ENCODE results near the gene BAIAP2.

BAIAP2 gene

DNA sequence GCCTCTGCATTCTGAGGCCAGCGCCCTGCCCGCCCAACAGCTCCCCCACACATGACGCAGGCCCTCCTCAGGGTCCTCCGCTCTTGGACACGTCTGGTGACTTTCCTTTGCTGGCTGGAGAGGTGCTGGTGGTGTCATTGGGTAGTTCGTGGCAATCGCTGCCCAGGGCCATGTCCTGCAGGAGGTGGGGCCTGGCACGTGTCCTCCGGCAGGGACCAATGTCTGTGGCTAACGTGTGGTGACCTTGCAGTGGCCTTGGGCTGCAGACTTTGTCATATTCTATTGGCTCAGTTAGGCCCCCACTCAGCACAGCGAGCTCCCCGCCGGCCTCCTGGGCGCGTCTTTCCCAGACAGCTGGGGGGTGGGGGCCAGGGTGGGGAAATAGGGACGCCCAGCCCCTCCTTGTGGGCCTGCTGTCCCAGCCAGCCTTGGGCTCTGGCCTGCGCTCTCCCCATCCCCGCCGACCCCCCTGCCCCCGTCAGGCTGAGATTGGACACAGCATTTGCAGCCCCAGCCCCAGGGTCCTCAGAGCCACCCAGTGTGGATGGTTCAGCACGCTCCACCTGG is 78.3 kb downstream of the BAIAP2 start:
- no peak for DNase-seq

DNA sequence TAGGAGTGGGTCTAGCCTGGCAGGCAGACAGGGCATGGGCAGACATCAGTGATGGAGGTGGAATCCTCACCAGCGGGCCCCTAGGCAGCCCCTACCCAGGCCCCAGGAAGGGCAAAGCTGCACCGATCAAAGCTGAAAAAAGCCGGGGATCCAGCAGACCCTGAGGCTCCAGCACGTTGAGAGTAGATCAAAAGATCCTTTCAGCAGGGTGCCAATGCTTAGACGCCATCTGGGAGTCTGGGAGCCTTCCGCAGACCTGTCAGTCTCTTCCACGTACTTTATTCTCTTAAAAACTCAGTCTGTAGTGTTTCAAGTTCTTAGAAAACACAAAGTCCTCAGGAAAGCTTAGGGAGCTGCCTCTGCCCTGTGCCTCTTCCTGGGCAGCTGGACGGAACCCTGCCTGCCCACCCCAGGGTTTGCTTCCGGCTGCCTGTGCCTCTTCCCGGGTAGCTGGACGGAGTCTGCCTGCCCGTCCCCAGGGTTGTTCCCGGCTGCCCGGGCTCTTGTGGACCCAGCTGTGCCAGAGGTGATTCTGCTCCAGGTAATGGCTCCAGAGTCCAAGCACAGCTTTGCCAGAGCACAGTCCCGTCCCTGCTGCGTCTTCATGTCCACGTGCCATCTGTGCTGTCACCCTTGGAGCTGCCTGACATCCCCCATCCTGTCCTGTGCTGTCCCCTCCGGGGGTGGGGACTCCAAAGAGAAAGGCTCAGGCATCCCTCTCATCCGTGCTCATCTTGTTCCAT is 79.6 kb downstream of the BAIAP2 start:
- no peak for DNase-seq

DNA sequence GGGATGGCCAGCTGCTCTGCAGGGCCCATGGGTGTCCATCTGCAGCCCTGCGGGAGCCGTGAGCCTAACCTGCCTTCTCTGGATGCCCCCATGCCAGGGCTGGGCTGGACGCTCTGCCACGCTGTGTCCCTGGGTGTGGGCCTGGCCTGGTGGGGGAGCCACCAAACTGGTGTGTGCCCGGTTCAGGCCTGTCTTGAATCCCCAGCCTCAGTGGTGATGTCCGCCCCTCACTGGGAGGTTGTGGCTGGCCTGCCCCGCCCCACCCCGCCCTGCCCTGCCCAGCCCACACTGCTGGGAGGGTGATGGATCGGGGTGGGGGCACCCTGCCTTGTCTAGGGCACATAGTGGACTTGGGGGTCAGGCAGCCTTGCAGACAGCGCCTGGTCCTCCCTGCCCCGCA is 80.3 kb downstream of the BAIAP2 start:
- no peak for DNase-seq

DNA sequence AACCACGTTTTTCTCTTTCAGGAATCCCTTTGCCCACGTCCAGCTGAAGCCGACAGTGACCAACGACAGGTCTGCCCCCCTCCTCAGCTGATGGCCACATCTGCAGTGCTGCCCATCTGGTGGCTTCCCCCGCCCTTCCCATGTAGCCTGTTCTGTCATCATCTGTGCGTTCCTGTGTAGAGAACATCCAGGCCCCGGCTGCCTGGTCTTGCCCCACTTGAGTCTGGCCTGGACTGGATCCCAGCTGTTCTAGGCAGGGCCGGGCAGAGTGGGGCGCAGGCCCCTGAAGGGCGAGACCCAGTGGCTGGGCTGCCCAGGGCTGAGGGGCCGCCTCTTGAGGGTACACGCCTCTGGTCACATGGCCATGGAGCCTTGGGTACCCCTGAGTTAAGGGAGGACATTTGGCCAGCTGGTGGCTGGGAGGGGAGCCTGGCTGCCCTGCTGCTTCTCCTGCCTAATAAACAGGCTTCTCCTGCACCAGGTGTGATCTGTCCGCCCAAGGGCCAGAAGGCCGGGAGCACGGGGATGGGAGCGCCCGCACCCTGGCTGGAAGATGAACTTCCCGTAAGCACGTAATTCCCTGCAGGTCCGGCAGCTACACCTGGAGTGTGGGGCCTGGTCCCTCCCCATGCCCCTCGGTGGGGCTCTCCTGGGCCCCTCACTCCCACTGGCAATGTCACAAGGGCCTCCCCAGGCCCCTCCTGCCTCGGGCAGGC is 81.0 kb downstream of the BAIAP2 start:
- no peak for DNase-seq

DNA sequence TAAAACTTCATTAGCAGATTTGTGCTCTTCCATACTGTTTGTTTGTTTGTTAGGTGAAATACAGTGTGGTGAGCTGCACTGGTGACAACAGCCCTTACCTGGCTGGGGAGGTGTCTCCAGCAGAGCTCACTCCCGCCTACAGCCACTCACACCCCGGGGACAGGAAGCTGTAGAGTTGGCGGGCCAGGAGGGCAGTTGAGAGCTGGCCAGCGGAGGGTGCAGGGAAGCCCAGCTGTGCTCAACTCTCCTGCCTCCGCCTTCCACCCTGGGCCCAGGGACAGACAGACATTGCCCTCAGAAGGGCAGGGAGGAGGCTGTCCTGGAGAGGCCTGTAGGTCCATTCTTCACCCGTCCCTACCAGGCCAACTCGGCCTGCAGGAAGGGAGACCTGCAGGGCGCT is 81.8 kb downstream of the BAIAP2 start:
- no peak for DNase-seq

DNA sequence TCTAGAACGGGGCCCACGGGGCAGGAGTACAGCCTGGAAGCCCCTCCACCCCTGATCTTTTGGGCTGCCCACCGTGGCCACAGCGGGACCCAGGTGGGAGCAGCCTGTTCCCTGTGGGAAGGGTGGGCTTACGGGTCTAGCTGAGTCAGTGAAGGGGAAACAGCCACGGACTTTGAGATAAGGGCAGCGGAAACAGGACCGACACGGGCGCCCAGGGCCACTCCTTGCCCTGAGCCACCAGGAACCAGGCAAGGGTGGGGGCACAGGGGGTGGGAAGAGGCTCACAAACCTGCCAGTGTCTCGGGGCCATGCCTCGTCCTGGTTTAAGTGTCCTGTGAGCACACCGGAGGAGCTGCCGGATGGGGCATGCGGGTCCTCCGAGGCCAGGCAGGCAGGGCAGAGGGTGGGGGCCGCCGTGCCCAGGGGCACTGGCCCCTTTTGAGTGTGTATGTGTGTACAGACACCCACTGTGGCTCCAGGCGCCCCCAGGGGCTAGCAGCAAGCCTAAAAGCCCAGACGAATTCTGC is 82.8 kb downstream of the BAIAP2 start:
- no peak for DNase-seq

DNA sequence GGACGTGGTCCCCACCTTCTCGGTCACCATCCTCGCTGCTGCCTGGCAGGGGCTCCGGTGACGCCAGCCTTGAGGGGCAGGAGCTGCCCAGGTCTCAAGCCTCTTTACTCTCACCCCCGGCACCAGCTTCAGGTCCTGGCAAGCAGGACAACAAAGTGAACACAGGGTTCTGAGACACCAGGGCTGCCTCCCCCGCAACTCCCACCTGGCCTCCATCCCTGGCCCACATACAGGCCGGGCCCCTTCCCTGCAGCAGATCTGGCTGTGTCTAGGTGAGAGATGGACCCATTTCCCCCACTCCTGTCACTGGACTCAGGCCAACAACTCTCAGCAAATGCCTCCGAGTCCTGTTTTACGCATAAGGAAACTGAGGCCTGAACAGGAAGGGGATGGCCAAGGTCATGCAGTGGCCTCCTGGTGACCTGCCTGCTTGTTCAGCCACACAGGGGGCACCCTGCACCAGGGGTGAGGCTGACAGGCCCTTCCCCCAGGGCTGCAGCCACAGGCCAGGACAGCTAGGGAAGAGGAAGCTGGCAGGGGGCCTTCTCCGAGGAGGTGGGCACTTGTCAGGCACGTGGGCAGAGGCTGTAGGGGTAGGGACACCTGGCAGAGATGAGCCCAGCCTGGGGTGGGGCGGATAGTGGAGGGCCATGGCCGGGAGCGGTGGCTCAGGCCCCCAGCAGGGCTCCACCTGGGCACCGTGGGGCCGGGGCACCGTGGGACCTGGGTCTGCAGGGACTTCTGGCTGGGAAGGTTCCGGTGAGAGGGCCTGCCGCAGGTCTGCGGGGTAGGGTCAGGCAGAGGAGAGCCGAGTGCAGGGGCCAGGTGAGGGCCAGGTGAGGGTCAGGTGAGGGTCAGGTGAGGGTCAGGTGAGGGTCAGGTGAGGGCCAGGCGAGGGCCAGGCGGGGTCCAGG is 83.6 kb downstream of the BAIAP2 start:
- DNase-seq, result no peak

DNA sequence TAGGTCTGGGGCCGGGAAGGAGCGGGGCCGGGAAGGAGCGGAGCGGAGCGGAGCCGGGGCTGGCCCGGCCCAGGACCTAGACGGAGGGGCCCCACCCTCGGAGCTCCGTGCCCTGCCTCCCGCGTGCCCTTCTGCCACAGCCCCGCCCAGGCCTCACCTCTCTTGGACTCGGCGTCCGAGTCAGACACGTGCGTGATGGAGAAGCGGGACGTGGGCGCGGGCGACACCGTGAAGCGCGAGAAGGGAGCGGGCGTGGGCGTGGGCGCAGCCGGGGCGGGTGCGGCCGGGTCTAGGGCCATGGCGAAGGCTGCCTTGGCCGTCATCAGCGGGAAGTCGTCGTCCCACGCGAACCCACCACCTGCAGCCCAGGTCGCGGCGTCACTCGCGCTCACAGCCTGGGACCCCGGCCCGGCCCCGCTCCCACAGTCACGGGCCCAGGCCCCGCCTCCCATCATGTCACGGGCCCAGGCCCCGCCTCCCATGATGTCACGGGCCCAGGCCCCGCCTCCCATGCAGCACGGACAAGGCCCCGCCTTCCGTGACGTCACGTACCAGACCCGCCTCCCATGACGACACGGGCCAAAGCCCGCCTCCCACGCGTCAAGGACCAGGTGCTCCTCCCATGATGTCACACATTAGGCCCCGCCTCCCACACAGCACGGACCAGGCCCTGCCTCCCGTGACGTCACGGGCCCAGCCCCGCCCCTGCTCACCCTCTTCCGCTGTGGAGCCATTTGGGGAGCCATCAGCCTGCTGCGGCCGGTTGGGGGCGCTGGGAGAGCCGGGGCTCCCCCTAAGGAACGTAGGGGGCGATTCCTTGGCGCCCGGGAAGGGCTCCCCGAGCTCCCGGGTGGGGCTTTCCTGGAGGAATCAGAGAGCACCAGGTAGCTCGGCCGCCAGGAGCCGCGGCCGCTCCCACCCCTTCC is 84.5 kb downstream of the BAIAP2 start:
- peak; percentile 76 to 89 (median 86) for DNase-seq

DNA sequence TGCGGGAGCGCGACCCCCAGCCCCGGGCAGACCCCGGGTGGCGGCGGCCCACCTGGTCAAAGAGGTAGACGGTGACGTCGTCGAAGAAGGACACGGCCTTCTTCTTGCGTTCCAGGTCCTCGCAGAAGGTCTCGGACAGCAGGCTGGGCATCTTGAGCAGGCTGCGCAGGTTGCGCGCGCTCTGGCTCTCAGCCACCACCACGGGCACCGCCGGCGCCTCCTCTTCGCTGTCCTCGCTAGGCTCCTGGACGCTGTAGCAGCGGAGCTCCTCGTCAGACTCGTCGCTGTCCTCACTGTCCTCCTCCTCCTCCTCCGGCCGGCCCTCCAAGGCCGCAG is 85.2 kb downstream of the BAIAP2 start:
- no peak for DNase-seq

DNA sequence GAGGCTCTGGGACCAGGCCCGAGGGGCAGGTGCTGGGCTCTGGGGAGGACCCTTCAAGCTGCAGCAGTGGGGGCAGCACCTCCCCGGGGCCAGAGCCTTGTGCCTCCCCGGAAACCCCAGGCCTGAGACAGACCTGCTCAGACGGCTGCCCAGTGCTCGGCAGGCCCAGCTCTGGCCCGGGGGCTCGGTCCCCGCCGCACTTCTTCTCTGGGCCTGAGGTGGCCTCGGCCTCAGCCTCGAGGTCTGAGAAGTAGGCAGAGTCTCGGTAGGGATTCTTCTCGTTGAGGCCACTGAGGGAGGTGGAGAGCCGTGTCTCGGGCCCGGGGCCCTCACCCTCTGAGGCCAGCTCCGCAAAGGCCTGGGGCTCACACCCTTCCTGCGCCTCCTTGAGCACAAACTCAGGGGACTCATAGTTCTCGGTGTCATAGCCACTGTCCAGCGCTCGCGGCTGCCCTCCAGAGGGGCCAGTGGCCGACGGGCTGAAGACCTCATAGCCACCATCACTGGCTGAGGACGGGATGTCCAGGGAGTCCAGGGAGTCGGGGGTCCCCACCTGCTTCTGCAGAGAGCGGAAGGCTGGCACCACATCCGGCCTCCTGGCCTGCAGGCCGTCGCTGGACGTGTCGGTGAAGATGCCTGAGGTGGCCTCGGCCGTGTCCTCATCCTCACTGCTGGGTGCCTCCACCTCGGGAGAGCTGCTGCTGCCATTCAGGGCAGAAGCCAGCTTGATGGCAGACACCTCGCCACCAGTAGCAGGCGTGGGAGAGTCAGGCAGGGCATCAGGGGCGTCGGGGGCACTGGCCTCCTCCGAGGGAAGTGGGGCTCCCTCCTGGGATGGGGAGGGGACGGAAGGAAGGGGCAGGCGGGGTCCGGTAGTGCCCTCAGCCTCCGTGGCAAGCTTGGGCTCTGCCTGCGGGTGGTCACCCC is 86.0 kb downstream of the BAIAP2 start:
- DNase-seq, result no peak

DNA sequence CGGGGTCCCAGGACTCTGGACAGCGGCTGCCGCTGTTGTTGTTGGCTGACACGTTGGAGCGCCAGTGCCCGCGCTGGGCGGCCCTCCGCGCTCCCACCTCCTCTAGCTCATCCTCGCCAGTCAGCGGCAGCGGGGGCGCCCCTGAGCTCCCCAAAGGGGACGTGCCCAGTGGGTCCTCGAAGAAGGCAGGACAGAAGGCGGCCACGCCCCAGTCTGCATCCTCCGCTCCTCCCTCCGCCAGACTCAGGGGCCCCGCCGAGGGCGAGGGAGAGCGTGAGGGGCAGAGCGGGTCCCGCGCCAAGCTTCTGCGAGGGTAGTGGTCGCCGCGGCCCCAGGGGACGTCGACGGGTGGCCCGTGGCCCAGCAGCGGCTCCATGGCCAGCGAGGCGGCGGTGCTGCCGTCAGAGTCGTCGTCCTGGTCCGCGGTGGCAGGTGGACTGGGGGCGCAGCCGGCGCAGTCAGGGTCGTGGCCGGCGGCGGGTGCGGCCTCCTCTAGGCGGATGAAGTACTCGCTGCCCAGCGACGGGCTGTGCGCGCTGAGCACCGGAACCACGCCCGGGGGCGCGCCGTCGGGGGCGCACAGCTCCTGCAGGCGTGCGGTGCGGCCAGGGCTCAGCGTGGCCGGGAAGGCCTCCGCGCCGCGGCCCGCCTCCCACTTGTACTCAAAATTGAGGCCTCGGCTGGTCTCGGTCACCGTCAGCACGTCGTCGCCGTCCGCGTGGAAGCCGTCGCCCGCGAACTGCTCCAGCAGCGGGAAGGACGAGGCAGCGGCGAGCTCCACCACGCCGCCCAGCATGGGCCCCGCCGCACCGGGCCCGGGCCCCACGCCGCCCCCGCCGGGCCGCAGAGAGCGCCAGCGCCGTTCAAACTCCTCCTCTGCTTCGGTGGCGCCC is 87.1 kb downstream of the BAIAP2 start:
- DNase-seq, result no peak

DNA sequence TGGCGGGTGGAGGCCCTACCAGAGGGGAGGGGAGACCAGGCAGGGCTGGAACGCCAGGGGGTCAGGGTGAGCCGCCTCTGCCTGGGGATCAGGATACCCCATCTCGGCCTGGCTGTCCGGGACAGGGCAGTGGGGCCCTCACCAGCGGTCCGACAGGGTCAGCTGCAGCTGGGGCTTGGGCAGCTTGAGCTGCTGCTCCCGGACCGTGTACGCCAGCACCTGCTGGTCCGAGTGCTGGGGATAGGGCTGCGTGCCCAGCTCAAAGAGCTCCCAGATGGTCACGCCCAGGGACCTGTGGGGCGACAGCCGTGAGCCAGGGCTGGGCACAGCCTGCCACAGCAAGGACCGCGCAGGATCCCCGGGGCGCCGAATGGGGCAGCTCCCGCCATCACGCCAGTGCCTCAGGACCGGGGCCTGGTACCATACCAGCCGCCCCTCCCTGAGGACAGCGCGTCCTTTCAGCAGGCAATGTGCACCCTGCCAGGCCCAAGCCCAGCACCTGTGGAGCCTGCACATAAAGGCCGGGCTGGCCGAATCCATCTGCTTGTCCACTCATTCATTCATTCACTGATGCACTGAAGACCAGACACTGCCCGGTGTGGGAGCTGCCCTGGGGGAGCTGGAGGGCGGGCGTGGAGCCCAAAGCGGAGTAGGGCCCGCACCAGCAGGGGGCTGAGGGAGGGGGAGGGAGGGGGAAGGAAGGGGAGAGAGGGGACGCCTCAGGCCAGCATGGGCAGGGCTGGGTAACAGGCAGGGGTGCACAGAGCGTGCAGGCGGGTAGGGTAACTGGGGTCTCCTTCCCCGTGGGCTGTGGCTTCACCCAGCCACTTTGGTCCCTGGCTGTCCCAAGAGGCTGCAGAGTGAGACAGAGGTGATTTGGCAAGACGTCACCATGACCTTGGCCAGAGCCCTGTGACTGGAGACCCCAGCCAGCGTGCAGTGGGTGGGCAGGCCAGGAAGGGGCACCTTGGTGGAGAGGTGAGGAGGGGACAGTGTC is 88.4 kb downstream of the BAIAP2 start:
- DNase-seq, result no peak

DNA sequence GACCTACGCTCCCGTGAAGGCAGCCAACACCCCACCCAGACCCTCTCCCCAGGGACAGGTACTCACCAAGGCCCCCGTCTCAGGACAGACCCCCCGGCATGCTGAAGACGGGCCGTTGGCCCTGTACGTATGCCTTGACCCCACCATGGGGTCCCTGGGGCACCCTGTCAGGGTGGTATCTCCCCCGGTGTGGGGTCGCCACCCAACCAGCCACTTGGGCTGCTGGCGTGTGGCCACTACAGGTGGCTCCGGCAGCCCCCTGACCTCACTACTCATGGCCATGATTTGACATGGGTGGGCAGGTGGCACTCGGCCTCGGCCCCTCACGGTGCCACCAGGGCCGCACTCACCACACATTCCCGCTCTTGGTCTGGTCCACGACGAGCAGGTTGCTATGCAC is 89.4 kb downstream of the BAIAP2 start:
- DNase-seq, result no peak

DNA sequence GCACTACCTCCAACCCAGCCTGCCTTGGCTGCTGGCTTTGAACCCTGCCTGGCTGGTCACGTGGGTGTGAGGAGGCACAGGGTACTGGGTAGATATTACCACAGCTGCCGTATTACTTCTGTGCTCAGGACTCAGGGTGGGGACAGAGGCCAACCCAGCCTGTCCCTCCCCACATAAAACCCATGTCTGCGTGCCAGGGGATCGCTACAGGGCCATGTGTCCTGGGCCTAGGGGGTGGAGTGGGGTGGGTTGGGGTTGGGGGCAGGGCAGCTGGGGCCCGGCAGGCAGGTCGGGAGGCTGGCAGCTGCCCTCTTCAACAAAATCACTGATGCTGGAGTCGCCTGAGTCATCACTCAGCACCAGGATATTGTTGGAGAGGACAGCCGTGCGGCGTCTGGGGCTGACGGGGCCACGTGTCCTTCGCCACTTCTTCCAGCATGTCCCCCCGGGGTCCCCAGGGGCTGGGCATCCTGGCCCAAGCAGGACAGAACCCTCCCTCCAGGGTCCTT is 90.7 kb downstream of the BAIAP2 start:
- DNase-seq, result no peak

DNA sequence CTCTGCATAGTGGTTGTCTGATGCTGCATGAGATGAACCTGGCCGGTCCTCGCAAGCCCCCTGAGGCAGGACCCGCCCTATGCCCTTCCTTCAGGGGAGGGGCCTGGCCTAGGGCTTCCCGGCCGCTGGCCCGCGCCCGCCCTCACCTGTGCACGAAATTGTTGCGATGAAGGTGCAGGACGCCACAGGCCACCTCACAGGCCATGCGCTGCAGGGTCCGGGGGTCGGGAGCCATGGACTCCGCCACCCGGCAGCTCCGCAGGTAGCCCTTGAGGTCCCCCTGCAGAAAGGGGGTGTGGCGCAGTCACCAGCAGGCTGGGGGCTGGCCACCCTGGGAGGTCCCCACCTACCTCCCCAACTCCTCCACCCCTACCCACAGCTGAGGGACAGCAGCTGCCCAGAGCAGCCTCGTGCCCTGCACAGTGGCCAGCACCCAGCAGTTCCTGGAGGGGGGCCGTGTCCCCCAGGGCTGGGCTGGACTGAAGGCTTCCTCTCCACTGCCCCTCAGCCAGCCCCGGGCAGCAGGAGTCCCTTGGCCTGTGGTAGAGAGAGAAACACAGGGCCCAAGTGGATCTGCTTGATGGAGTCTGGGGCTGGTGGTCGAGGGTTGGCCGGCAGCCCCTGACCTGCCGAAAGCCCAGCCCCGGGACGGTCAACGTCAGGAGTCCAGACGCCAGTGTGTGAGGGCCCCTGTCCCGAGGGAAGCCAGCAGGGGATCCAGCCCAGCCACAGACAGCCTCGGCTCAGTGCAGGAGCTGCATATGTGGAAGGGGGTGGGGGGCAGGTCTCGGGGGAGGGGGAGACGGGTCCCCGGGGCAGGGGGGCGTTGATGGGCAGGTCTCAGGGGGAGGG is 91.6 kb downstream of the BAIAP2 start:
- DNase-seq, result no peak

DNA sequence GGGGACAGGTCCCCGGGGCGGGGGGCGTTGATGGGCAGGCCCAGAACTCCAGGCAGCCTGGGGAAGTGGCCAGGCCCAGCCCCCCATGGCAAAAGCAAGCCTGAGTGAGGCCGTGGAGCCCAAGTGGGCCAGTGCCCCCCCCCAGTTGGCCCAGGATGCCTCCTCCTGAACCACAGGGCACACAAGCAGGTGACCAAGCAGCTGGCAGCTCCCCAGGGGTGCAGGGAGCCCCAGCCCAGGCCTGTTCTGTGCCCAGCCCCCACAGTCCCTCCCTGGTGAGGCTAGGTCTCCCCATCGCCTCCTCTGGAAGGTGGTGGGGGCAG is 92.1 kb downstream of the BAIAP2 start:
- DNase-seq, result no peak

DNA sequence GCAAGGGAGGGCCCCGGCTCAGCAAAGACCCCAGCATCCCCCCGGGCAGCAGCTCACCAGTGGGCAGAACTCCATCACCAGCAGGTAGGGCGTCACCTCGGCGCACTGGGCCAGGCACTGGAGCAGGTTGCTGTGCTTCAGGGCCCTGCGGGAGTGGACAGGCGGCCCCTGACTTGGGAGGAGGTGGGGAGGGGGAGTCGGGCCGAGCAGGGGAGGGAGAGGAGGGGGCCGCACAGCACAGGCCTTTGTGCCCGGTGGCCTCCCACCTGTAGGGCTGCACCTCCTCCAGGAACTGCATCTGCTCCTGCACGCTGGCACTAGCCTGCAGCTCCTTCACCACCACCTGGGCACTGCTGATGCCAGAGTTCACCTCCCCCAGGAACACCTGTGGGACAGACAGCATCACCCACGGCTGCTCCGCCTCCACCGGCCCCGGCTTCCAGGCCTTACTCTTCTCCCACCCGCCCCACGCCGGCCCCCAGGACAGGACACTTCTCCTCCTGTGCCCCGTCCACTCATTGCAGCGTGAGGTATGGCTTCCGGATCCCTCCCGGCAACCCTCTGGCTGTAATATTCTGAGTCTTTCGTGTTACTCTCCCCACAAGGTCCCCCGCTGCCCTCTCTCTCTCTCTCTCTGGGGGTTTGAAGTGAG is 92.7 kb downstream of the BAIAP2 start:
- DNase-seq, result no peak
